Karpas-422 (cell line): Measurements from ENCODE around the gene NEK6. TPM values are rescaled to one million over a fixed set of nuclear protein-coding genes. Genes with fewer than 3 reads are reported as not detected.

Experiments used
- total RNA-seq: library from RNA; depleted of rRNA; stranded (reverse); fragments of >200 nt; shearing (Covaris generic); gene quantifications from 2 replicates; pipeline ENCODE4 v1.2.3, GENCODE V29; 2014; ENCODE audit warnings: low replicate concordance; rRNA removed

Gene NEK6
- total RNA-seq, 1 experiment from 2014 or later = 77.9 TPM

Other genes starting within 250 kb of the NEK6 start
- not detected in 2 replicates for gene LHX2, start 246.2 kb upstream of the NEK6 start, total RNA-seq
- 119 and 125 TPM in 2 replicates for gene PSMB7, start 157.5 kb downstream of the NEK6 start, total RNA-seq
- gene ADGRD2, start 192.5 kb downstream of the NEK6 start, total RNA-seq = not detected in 2 replicates
- not detected in 2 replicates for gene NR5A1, start 249.4 kb downstream of the NEK6 start, total RNA-seq